Nephron progenitor cell (in vitro differentiated cells): Measurements from ENCODE around the gene AJAP1.
A peak's percentile ranks its signal among the peaks of the same experiment; 100 is the strongest.

ENCODE experiments used
- DNase-seq: peaks from one replicate; pipeline ENCODE4 v3.0.0; 2021
- H3K27ac Mint-ChIP-seq: 2 replicates; pipeline ENCODE4 v1.8.0; 2021; ENCODE audit warnings: mild to moderate bottlenecking, moderate library complexity, mixed read lengths
- H3K27me3 Mint-ChIP-seq: 2 replicates; pipeline ENCODE4 v1.8.0; 2021; ENCODE audit warnings: mild to moderate bottlenecking, low read depth, mixed read lengths; ENCODE audit not compliant: poor library complexity
- H3K36me3 Mint-ChIP-seq: 2 replicates; pipeline ENCODE4 v1.8.0; 2021; ENCODE audit warnings: low read depth, mixed read lengths
- H3K4me1 Mint-ChIP-seq: 2 replicates; pipeline ENCODE4 v1.8.0; 2021; ENCODE audit warnings: mixed read lengths
- H3K4me3 Mint-ChIP-seq: 2 replicates; pipeline ENCODE4 v1.8.0; 2021; ENCODE audit warnings: mild to moderate bottlenecking, moderate library complexity, mixed read lengths
- H3K9me3 Mint-ChIP-seq: 2 replicates; pipeline ENCODE4 v1.8.0; 2021; ENCODE audit warnings: mild to moderate bottlenecking, moderate library complexity, mixed read lengths
- CTCF ChIP-seq: fragments of 200-600 bp; sonication (generic); IDR thresholded peaks from 2 replicates; pipeline ENCODE4 v1.5.0; 2021; ENCODE audit warnings: antibody characterized with exemption

Gene AJAP1

GRCh38 chr1:4734219-4734618 lies 79.8 kb downstream of the AJAP1 start:
- H3K27ac Mint-ChIP-seq, result no peak overlapping the region
- no peak for TF ChIP-seq CTCF
- peaks cover 46% of the 10 kb centered on the region for H3K4me1 Mint-ChIP-seq
- H3K27me3 Mint-ChIP-seq, result no peaks in the 10 kb centered on the region
- no peak overlapping the region for H3K4me3 Mint-ChIP-seq
- H3K36me3 Mint-ChIP-seq, result peaks cover 2% of the 10 kb centered on the region
- DNase-seq, result no peak
- H3K9me3 Mint-ChIP-seq, result peaks cover 16% of the 10 kb centered on the region

- H3K27ac Mint-ChIP-seq, result no peak overlapping the region
- no peak for DNase-seq
- no peak overlapping the region for H3K4me3 Mint-ChIP-seq
- H3K4me1 Mint-ChIP-seq, result peaks cover 46% of the 10 kb centered on the region
- TF ChIP-seq CTCF, result no peak
- H3K27me3 Mint-ChIP-seq, result peaks cover 3% of the 10 kb centered on the region
- peaks cover 8% of the 10 kb centered on the region for H3K36me3 Mint-ChIP-seq
- peaks cover 22% of the 10 kb centered on the region for H3K9me3 Mint-ChIP-seq
These were observed 80.4 kb downstream of the AJAP1 start for GRCh38 chr1:4734791-4735190.

- peaks cover 4% of the 10 kb centered on the region for H3K27me3 Mint-ChIP-seq
- DNase-seq, result no peak
These were observed 81.8 kb downstream of the AJAP1 start for GRCh38 chr1:4736254-4736653.

GRCh38 chr1:4741876-4742423 lies 87.5 kb downstream of the AJAP1 start:
- H3K36me3 Mint-ChIP-seq, result peaks cover 9% of the 10 kb centered on the region
- H3K27ac Mint-ChIP-seq, result no peak overlapping the region
- H3K4me1 Mint-ChIP-seq, result peaks cover 43% of the 10 kb centered on the region
- peaks cover 6% of the 10 kb centered on the region for H3K27me3 Mint-ChIP-seq
- H3K9me3 Mint-ChIP-seq, result peaks cover 22% of the 10 kb centered on the region
- DNase-seq, result no peak
- no peak for TF ChIP-seq CTCF
- H3K4me3 Mint-ChIP-seq, result no peak overlapping the region

More at GRCh38 chr1:4736254-4736653, 81.8 kb downstream of the AJAP1 start:
- H3K27ac Mint-ChIP-seq, result peak overlapping the region; percentile 22
- H3K4me1 Mint-ChIP-seq, result peaks cover 41% of the 10 kb centered on the region
- peaks cover 23% of the 10 kb centered on the region for H3K9me3 Mint-ChIP-seq
- TF ChIP-seq CTCF, result no peak
- no peak overlapping the region for H3K4me3 Mint-ChIP-seq
- H3K36me3 Mint-ChIP-seq, result peaks cover 9% of the 10 kb centered on the region

GRCh38 chr1:4743978-4744750 lies 89.8 kb downstream of the AJAP1 start:
- Mint-ChIP-seq H3K36me3 (peaks cover 7% of the 10 kb centered on the region), H3K4me1 (peaks cover 43% of the 10 kb centered on the region), H3K9me3 (peaks cover 8% of the 10 kb centered on the region), H3K27me3 (peaks cover 12% of the 10 kb centered on the region), H3K27ac (peak overlapping the region; percentile 36), H3K4me3 (no peak overlapping the region)
- no peak for DNase-seq
- TF ChIP-seq CTCF, result no peak

- Mint-ChIP-seq H3K36me3 (no peaks in the 10 kb centered on the region), H3K27ac (no peak overlapping the region), H3K4me3 (no peak overlapping the region), H3K4me1 (peaks cover 35% of the 10 kb centered on the region), H3K9me3 (no peaks in the 10 kb centered on the region), H3K27me3 (peaks cover 13% of the 10 kb centered on the region)
- no peak for DNase-seq
- TF ChIP-seq CTCF, result no peak
These were observed 91.2 kb downstream of the AJAP1 start for GRCh38 chr1:4745560-4745959.
